Stimulated activated CD8-positive, alpha-beta memory T cell treated with anti-CD3 and anti-CD28 coated beads, Interleukin-4, amount 100 ng/mL, for 1 hour (primary cell): ENCODE measurements around the gene LUC7L.
A peak's percentile ranks its signal among the peaks of the same experiment; 100 is the strongest.
"Not testable (repeated sequence)": the region's sequence is repeated elsewhere in the genome, so short reads cannot be mapped to it uniquely, and the experiment has no call there.

Experiments
- DNase-seq, 2 donors: peaks; one replicate each; pipeline ENCODE4 v3.0.0-alpha.2; 2020; ENCODE audit warnings: low read depth in 2 of 2, low spot score in 1 of 2

LUC7L gene

GRCh38 chr16:180681-181564 is 48.3 kb downstream of the LUC7L start:
- DNase-seq, result peak in 1 of 2 donors; percentile 72

GRCh38 chr16:180101-180675 is 49.1 kb downstream of the LUC7L start, which contains the start of gene HBQ1:
TSS of gene HBQ1 (plus strand) at chr16:180459. CDS start at chr16:180487, 28 bp downstream.
- DNase-seq, result no peak

GRCh38 chr16:179211-180092 is 49.8 kb downstream of the LUC7L start:
- DNase-seq, result no peak

GRCh38 chr16:178668-179015 is 50.6 kb downstream of the LUC7L start:
- no peak for DNase-seq

GRCh38 chr16:177981-178667 is 51.1 kb downstream of the LUC7L start:
- DNase-seq, result no peak

- no peak for DNase-seq
Observed at GRCh38 chr16:177394-177822, 51.8 kb downstream of the LUC7L start.

- DNase-seq, result not testable (repeated sequence)
Observed at GRCh38 chr16:176477-177382, 52.5 kb downstream of the LUC7L start, which contains the start of gene HBA1. TSS of gene HBA1 (plus strand) at chr16:176680. CDS start at chr16:176717, 37 bp downstream.

- DNase-seq, result not testable (repeated sequence)
Observed at GRCh38 chr16:176006-176405, 53.2 kb downstream of the LUC7L start.

GRCh38 chr16:175011-175949 is 54.0 kb downstream of the LUC7L start:
- no peak for DNase-seq

GRCh38 chr16:173928-174769 is 55.1 kb downstream of the LUC7L start:
- not testable (repeated sequence) for DNase-seq

- DNase-seq, result not testable (repeated sequence)
Observed at GRCh38 chr16:173211-173854, 55.9 kb downstream of the LUC7L start.

GRCh38 chr16:172374-172941 is 56.8 kb downstream of the LUC7L start, which contains the start of gene HBA2:
TSS of gene HBA2 (plus strand) at chr16:172876. CDS start at chr16:172913, 37 bp downstream.
- not testable (repeated sequence) for DNase-seq

GRCh38 chr16:170788-171187 is 58.5 kb downstream of the LUC7L start:
- DNase-seq, result no peak

- not testable (repeated sequence) for DNase-seq
Observed at GRCh38 chr16:170088-170507, 59.2 kb downstream of the LUC7L start.

GRCh38 chr16:169014-169413 is 60.2 kb downstream of the LUC7L start:
- no peak for DNase-seq

GRCh38 chr16:168424-168823 is 60.8 kb downstream of the LUC7L start:
- no peak for DNase-seq
